K562 (cell line): ENCODE data around the gene YTHDC1. TPM values are rescaled to one million over a fixed set of nuclear protein-coding genes. Genes with fewer than 3 reads are reported as not detected.

ENCODE experiments used
- ATAC-seq: fragments of 200-7000 bp; cut with Tn5 transposase; 3 replicates; pipeline ENCODE4 v1.9.1; 2020; ENCODE audit warnings: moderate library complexity
- BruUV-seq: library from RNA; stranded (reverse); fragments of 400-500 nt; replicated peaks from 2 replicates; lab custom pipeline; 2021; lab: Mats Ljungman, UMichigan
- CTCF ChIA-PET: fragments of 300-600 bp; formaldehyde crosslinking; extraction: SDS; loops from one replicate; lab custom pipeline; 2021; ENCODE audit warnings: low intra/inter-chr PET ratio; lab: Yijun Ruan, JAX
- POLR2A ChIA-PET: fragments of 300-600, 350-650 bp; sonication (Branson Sonifier 250); formaldehyde crosslinking; extraction: SDS; loops from one replicate; lab custom pipeline; 2021; ENCODE audit warnings: antibody characterized with exemption, inconsistent platforms; lab: Yijun Ruan, JAX
- DNase-seq, 4 experiments: peaks; one replicate each; pipeline versions ENCODE4 v3.0.0 to v3.0.0-alpha.2; 2011 to 2018; ENCODE audit warnings: low spot score in 3 of 4, mixed read lengths in 3 of 4; ENCODE audit errors: extremely low read depth in 1 of 4
- FAIRE-seq: peaks from 2 replicates; lab custom pipeline; 2011; peaks lifted over from hg19 to GRCh38; lab: Jason Lieb, UNC
- H2AFZ ChIP-seq: 2 replicates; pipeline ENCODE4 v1.6.0; 2011; ENCODE audit warnings: low read depth, low read length, control low read depth, inconsistent platforms
- H3K27ac ChIP-seq: fragments of 200-600 bp; 3 replicates; pipeline ENCODE4 v1.8.0; 2011; ENCODE audit warnings: low read depth, mild to moderate bottlenecking, control low read depth, inconsistent platforms, low read length, moderate library complexity, mixed read lengths; ENCODE audit errors: extremely low read depth
- H3K27me3 ChIP-seq, 2 experiments: fragments of 300-600 bp in 1 of 2; 2 replicates in 1 of 2; 3 replicates in 1 of 2; pipeline versions ENCODE4 v1.6.0 to v1.8.0; 2011; ENCODE audit warnings: inconsistent platforms in 2 of 2, low read length in 2 of 2, mild to moderate bottlenecking in 1 of 2, mixed read lengths in 1 of 2, moderate library complexity in 1 of 2; ENCODE audit not compliant: control insufficient read depth in 2 of 2, insufficient read depth in 2 of 2
- H3K36me3 ChIP-seq: fragments of 300-600 bp; 3 replicates; pipeline ENCODE4 v1.8.0; 2011; ENCODE audit warnings: mild to moderate bottlenecking, low read length, inconsistent platforms; ENCODE audit not compliant: control insufficient read depth, insufficient read depth
- H3K4me1 ChIP-seq, 2 experiments: fragments of 200-600 bp in 1 of 2; replicated peaks in 1 of 2; 2 replicates in 1 of 2; 3 replicates in 1 of 2; pipeline versions ENCODE4 v1.5.1 to v1.8.0; 2011; ENCODE audit warnings: inconsistent platforms in 2 of 2, low read length in 2 of 2, mild to moderate bottlenecking in 1 of 2, mixed read lengths in 1 of 2, moderate library complexity in 1 of 2; ENCODE audit not compliant: control insufficient read depth in 2 of 2, insufficient read depth in 2 of 2
- H3K4me2 ChIP-seq: 2 replicates; pipeline ENCODE4 v1.6.1; 2011; ENCODE audit warnings: low read length, control low read depth, inconsistent platforms, mixed read lengths; ENCODE audit not compliant: insufficient read depth
- H3K4me3 ChIP-seq: fragments of 200-600 bp; sonication (generic), shearing (Covaris generic); 2 replicates; pipeline ENCODE4 v1.5.1; 2016; ENCODE audit warnings: control low read depth, inconsistent platforms
- H3K79me2 ChIP-seq: fragments of 200-600 bp; 3 replicates; pipeline ENCODE4 v1.8.0; 2011; ENCODE audit warnings: low read length, inconsistent platforms; ENCODE audit not compliant: control insufficient read depth, insufficient read depth
- H3K9ac ChIP-seq, 2 experiments: 2 replicates each; pipeline versions ENCODE4 v1.6.0 to v1.6.1; 2011; ENCODE audit warnings: low read depth in 2 of 2, low read length in 2 of 2, control low read depth in 1 of 2, inconsistent platforms in 1 of 2, mild to moderate bottlenecking in 1 of 2, mixed read lengths in 1 of 2; ENCODE audit not compliant: insufficient read depth in 1 of 2
- H3K9me1 ChIP-seq: one replicate; pipeline ENCODE4 v1.6.0; 2011; ENCODE audit warnings: inconsistent platforms, mild to moderate bottlenecking, low read length, moderate library complexity; ENCODE audit not compliant: control insufficient read depth, insufficient read depth
- H3K9me3 ChIP-seq: replicated peaks from 2 replicates; pipeline ENCODE4 v1.5.1; 2011; ENCODE audit warnings: low read depth, low read length, inconsistent platforms; ENCODE audit not compliant: control insufficient read depth, insufficient read depth
- H4K20me1 ChIP-seq: replicated peaks from 2 replicates; pipeline ENCODE4 v1.6.1; 2011; ENCODE audit warnings: low read length, inconsistent platforms, mixed read lengths; ENCODE audit not compliant: control insufficient read depth, insufficient read depth
- POLR2B ChIP-seq: fragments of 450-650 bp; IDR thresholded peaks from 2 replicates; pipeline ENCODE4 v1.6.1; 2018; ENCODE audit warnings: low read depth; ENCODE audit not compliant: partially characterized antibody
- SRF ChIP-seq, 2 experiments: fragments of 250-450, 450-650 bp in 1 of 2; sonication (Bioruptor Pico) in 1 of 2; sonication (generic) in 1 of 2; formaldehyde crosslinking; IDR thresholded peaks; 2 replicates each; pipeline versions ENCODE4 v1.5.0 to v1.5.1; 2020 to 2022; ENCODE audit warnings: mild to moderate bottlenecking in 1 of 2, missing genetic modification reagents in 1 of 2
- UBTF ChIP-seq, 2 experiments: IDR thresholded peaks; 2 replicates each; pipeline ENCODE4 v1.6.1; 2012; ENCODE audit warnings: improper control_type of control experiment in 2 of 2, low read depth in 2 of 2, low read length in 2 of 2, borderline replicate concordance in 1 of 2
- WGBS: fragments of 100-300 bp; shearing (Covaris generic); methylation state at CpG from one replicate; pipeline ENCODE4 v1.1.6; 2016; ENCODE audit warnings: low coverage, mixed read lengths; ENCODE audit not compliant: insufficient coverage; ENCODE audit errors: missing lambda C conversion rate; 5-methylcytosine and 5-hydroxymethylcytosine counted together
- in situ Hi-C: fragments of 300-500 bp; cut with MboI; formaldehyde crosslinking; loops from 4 replicates; pipeline ENCODE4 v1.15.0; 2018; ENCODE audit warnings: inconsistent platforms, mixed read lengths
- intact Hi-C: fragments of 100-400 bp; cut with micrococcal nuclease; formaldehyde crosslinking; loops from 2 replicates; pipeline ENCODE4 v1.14.2; 2022
- polyA plus RNA-seq, 8 experiments: library from polyadenylated mRNA; depleted of rRNA in 4 of 8; stranded (reverse) in 5 of 8; unstranded in 3 of 8; fragments of >200 nt; fragmentation: Nextera tagmentation in 2 of 8; fragmentation: Illumina TruSeq in 1 of 8; extraction: Ambion mirVana in 2 of 8; extraction: Trizol in 1 of 8; gene quantifications; 2 replicates each; pipeline versions ENCODE4 v1.2.1 to v1.2.3, GENCODE V29; 2011 to 2014; ENCODE audit warnings: inconsistent platforms in 1 of 8, missing spikeins in 1 of 8
- total RNA-seq, 7 experiments: library from RNA; depleted of rRNA in 6 of 7; stranded (reverse); fragments of >200 nt in 6 of 7; fragmentation: Illumina TruSeq in 2 of 7; extraction: Trizol in 2 of 7; gene quantifications; 2 replicates each; pipeline versions ENCODE4 v1.2.1 to v1.2.3, GENCODE V29; 2011 to 2021; ENCODE audit warnings: low replicate concordance in 1 of 7

YTHDC1 gene
- total and polyA plus RNA-seq, 9 of the 15 experiments (the other 6 are each of a cell fraction or from before 2014, with no cell fraction given): 9.8 to 65.4 (median 51.7) TPM

- no peak for TF ChIP-seq SRF (CRISPR knock-in tag; IDR thresholded peaks at IDR 0.05)
These were observed 12.4 kb downstream of the YTHDC1 start (continued) for GRCh38 chr4:68337522-68337921.

DNA sequence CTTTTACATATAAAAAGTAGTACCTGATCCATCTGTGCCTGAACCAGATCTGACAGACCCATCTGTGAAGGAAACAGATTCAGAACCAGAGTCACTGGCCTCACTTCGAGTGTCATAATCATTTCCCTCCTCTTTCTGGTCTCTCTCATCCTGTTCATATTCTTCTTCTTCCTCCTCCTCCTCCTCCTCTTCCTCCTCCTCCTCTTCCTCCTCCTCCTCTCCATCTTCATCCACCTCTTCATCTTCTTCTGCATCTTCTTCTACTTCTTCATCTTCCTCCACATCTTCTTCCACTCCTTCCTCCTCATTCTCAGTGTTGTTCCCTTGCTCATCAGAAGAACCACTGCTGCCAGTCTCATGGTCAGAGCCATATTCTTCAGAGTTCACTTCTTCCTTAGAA is 12.9 kb downstream of the YTHDC1 start:
- 100% methylated on average over 1 of the region's 1 CpG for WGBS
- no peak overlapping the region for H3K27ac ChIP-seq
- peaks cover 14% of the 10 kb centered on the region for H4K20me1 ChIP-seq
- ChIA-PET CTCF (no interaction called here), POLR2A (no interaction called here)
- in situ Hi-C loops: no loop called here
- H3K9ac ChIP-seq: no peak overlapping the region
- no peaks in the 10 kb centered on the region for H3K27me3 ChIP-seq
- H2AFZ ChIP-seq: no peak overlapping the region
- no peak overlapping the region for H3K4me3 ChIP-seq
- DNase-seq (no peak), ATAC-seq (no peak), FAIRE-seq (no peak)
- H3K36me3 ChIP-seq: peaks cover 52% of the 10 kb centered on the region
- BruUV-seq: no TSS peak
- H3K9me1 ChIP-seq: peaks cover 3% of the 10 kb centered on the region
- no peaks in the 10 kb centered on the region; a peak in 1 of 5 replicates for H3K4me1 ChIP-seq
- H3K79me2 ChIP-seq: peaks cover 53% of the 10 kb centered on the region
- no peak for TF ChIP-seq UBTF (IDR thresholded peaks at IDR 0.05; ENCODE audit: borderline replicate concordance in 1 of 2, low read depth in 2 of 2, low read length in 2 of 2)
- peak; percentile 29 for TF ChIP-seq POLR2B
- no peak overlapping the region for H3K4me2 ChIP-seq
- intact Hi-C loops: no loop called here
- H3K9me3 ChIP-seq: no peaks in the 10 kb centered on the region
